ENCODE measurements around the gene DENND1A. TPM values are rescaled to one million over a fixed set of nuclear protein-coding genes. Genes with fewer than 3 reads are reported as not detected.

Gene DENND1A
- total RNA-seq, 4 donors from 2014 or later: 19.2 to 26.9 (median 24.0) TPM

- Histone ChIP-seq H3K36me3 (peaks cover 0 to 3% (median 1%) of the 10 kb centered on the region in 4 donors), H3K27me3 (no peaks in the 10 kb centered on the region), H3K9me3 (no peaks in the 10 kb centered on the region), H3K27ac (replicated peaks in 1 of 4) (no peak overlapping the region), H3K4me3 (no peak overlapping the region), H3K4me1 (peaks cover 19 to 31% (median 22%) of the 10 kb centered on the region in 4 donors)
- intact Hi-C loops (cut with DNase I): loop anchor here (10.0 kb wide), 1 partner anchor 100 kb away; no protein-coding TSS in a partner anchor
- no peak for TF ChIP-seq POLR2AphosphoS5 (IDR thresholded peaks at IDR 0.05)
- no peak for TF ChIP-seq EP300 (IDR thresholded peaks at IDR 0.05)
- TF ChIP-seq CTCF (IDR thresholded peaks at IDR 0.05): no peak
- no peak for TF ChIP-seq POLR2A (IDR thresholded peaks at IDR 0.05; ENCODE audit: low read depth)
- 91% methylated on average over 4 of the region's 4 CpGs for WGBS
- no peak for DNase-seq (ENCODE audit: extremely low spot score)
These were observed 284.8 kb downstream of the DENND1A start for GRCh38 chr9:123645126-123645525.

GRCh38 chr9:123643518-123643917, 286.4 kb downstream of the DENND1A start:
- DNase-seq (ENCODE audit: extremely low spot score): no peak
- H3K27me3 ChIP-seq: no peaks in the 10 kb centered on the region
- H3K4me3 ChIP-seq: no peak overlapping the region
- H3K27ac ChIP-seq (replicated peaks in 1 of 4): peak overlapping the region in 1 of 4 donors; percentile 54
- H3K36me3 ChIP-seq: peaks cover 0 to 3% (median 1%) of the 10 kb centered on the region in 4 donors
- intact Hi-C loops (cut with DNase I): loop anchor here (10.0 kb wide), 1 partner anchor 99 kb away; no protein-coding TSS in a partner anchor
- H3K9me3 ChIP-seq: no peaks in the 10 kb centered on the region
- TF ChIP-seq EP300 (IDR thresholded peaks at IDR 0.05) (no peak), POLR2A (IDR thresholded peaks at IDR 0.05; ENCODE audit: low read depth) (no peak), POLR2AphosphoS5 (IDR thresholded peaks at IDR 0.05) (no peak), CTCF (IDR thresholded peaks at IDR 0.05) (no peak)
- H3K4me1 ChIP-seq: peaks cover 19 to 36% (median 23%) of the 10 kb centered on the region in 4 donors
- WGBS: 88% methylated on average over 9 of the region's 9 CpGs

- DNase-seq (ENCODE audit: extremely low spot score): no peak
- Histone ChIP-seq H3K27me3 (no peaks in the 10 kb centered on the region), H3K4me1 (peaks cover 19 to 43% (median 27%) of the 10 kb centered on the region in 4 donors), H3K27ac (replicated peaks in 1 of 4) (peak overlapping the region; percentile 50 to 60 (median 53)), H3K9me3 (no peaks in the 10 kb centered on the region), H3K36me3 (peaks cover 0 to 3% (median 0%) of the 10 kb centered on the region in 4 donors), H3K4me3 (peak overlapping the region in 3 of 4 donors; percentile 5 to 27 (median 17))
- intact Hi-C loops (cut with DNase I): loop anchor here (10.0 kb wide), 1 partner anchor 98 kb away; no protein-coding TSS in a partner anchor
- TF ChIP-seq POLR2AphosphoS5 (IDR thresholded peaks at IDR 0.05) (peak in 1 of 2 donors; percentile 32), EP300 (IDR thresholded peaks at IDR 0.05) (no peak)
- 60% methylated on average over 12 of the region's 12 CpGs for WGBS
These were observed 287.3 kb downstream of the DENND1A start for GRCh38 chr9:123642291-123643278.

GRCh38 chr9:123640792-123641222, 289.1 kb downstream of the DENND1A start:
- TF ChIP-seq EP300 (IDR thresholded peaks at IDR 0.05) (no peak), POLR2AphosphoS5 (IDR thresholded peaks at IDR 0.05) (no peak), CTCF (IDR thresholded peaks at IDR 0.05) (no peak), POLR2A (IDR thresholded peaks at IDR 0.05; ENCODE audit: low read depth) (no peak)
- 98% methylated on average over 4 of the region's 4 CpGs for WGBS
- intact Hi-C loops (cut with DNase I): loop anchor here (10.0 kb wide), 1 partner anchor 96 kb away; no protein-coding TSS in a partner anchor

GRCh38 chr9:123639743-123640142, 290.2 kb downstream of the DENND1A start:
- H3K4me3 ChIP-seq: no peak overlapping the region
- intact Hi-C loops (cut with DNase I): loop anchor here (10.0 kb wide), 1 partner anchor 95 kb away; no protein-coding TSS in a partner anchor
- H3K27me3 ChIP-seq: no peaks in the 10 kb centered on the region
- TF ChIP-seq EP300 (IDR thresholded peaks at IDR 0.05) (no peak), POLR2AphosphoS5 (IDR thresholded peaks at IDR 0.05) (no peak), POLR2A (IDR thresholded peaks at IDR 0.05; ENCODE audit: low read depth) (no peak), CTCF (IDR thresholded peaks at IDR 0.05) (no peak)
- H3K4me1 ChIP-seq: peaks cover 25 to 71% (median 54%) of the 10 kb centered on the region in 4 donors
- 100% methylated on average over 1 of the region's 1 CpG for WGBS
- no peaks in the 10 kb centered on the region for H3K9me3 ChIP-seq
- DNase-seq (ENCODE audit: extremely low spot score): no peak
- H3K36me3 ChIP-seq: no peaks in the 10 kb centered on the region
- no peak overlapping the region for H3K27ac ChIP-seq (replicated peaks in 1 of 4)

More at GRCh38 chr9:123640792-123641222, 289.1 kb downstream of the DENND1A start:
- Histone ChIP-seq H3K4me1 (peaks cover 25 to 61% (median 44%) of the 10 kb centered on the region in 4 donors), H3K27ac (replicated peaks in 1 of 4) (no peak overlapping the region), H3K27me3 (no peaks in the 10 kb centered on the region), H3K9me3 (no peaks in the 10 kb centered on the region), H3K4me3 (no peak overlapping the region), H3K36me3 (no peaks in the 10 kb centered on the region)
- DNase-seq (ENCODE audit: extremely low spot score): no peak
